Osteoblast (primary cell): ENCODE data around the gene OR51B5. TPM values are rescaled to one million over a fixed set of nuclear protein-coding genes. Genes with fewer than 3 reads are reported as not detected.
"Not testable (repeated sequence)": the region's sequence is repeated elsewhere in the genome, so short reads cannot be mapped to it uniquely, and the experiment has no call there.

Experiments used
- DNase-seq: peaks from one replicate; pipeline ENCODE4 v3.0.0; 2011; ENCODE audit warnings: low spot score, mixed read lengths; ENCODE audit not compliant: insufficient read length; ENCODE audit errors: missing footprints
- H2AFZ ChIP-seq: 2 replicates; pipeline ENCODE4 v1.6.0; 2011; ENCODE audit warnings: mild to moderate bottlenecking, low read length
- H3K27ac ChIP-seq: 2 replicates; pipeline ENCODE4 v1.5.1; 2011; ENCODE audit warnings: mild to moderate bottlenecking, low read depth, low read length, moderate library complexity
- H3K27me3 ChIP-seq: 2 replicates; pipeline ENCODE4 v1.6.0; 2012; ENCODE audit warnings: mild to moderate bottlenecking, control low read depth, inconsistent platforms, low read length, moderate library complexity; ENCODE audit not compliant: insufficient read depth
- H3K36me3 ChIP-seq: 2 replicates; pipeline ENCODE4 v1.5.1; 2011; ENCODE audit warnings: mild to moderate bottlenecking, low read length, control low read depth, moderate library complexity; ENCODE audit not compliant: insufficient read depth
- H3K4me1 ChIP-seq: 2 replicates; pipeline ENCODE4 v1.5.1; 2011; ENCODE audit warnings: mild to moderate bottlenecking, low read length, control low read depth, moderate library complexity; ENCODE audit not compliant: insufficient read depth
- H3K4me2 ChIP-seq: 2 replicates; pipeline ENCODE4 v1.6.0; 2011; ENCODE audit warnings: mild to moderate bottlenecking, low read length; ENCODE audit not compliant: insufficient read depth
- H3K4me3 ChIP-seq: fragments of 200-600 bp; sonication (generic); 3 replicates; pipeline ENCODE4 v1.5.1; 2012; ENCODE audit warnings: mild to moderate bottlenecking, low read length, inconsistent platforms; ENCODE audit not compliant: insufficient read depth
- H3K79me2 ChIP-seq: 2 replicates; pipeline ENCODE4 v1.6.0; 2012; ENCODE audit warnings: mild to moderate bottlenecking, low read length, control low read depth, inconsistent platforms; ENCODE audit not compliant: insufficient read depth
- H3K9me3 ChIP-seq: 2 replicates; pipeline ENCODE4 v1.5.1; 2011; ENCODE audit warnings: low read depth, low read length, control low read depth
- H4K20me1 ChIP-seq: 2 replicates; pipeline ENCODE4 v1.6.0; 2012; ENCODE audit warnings: mild to moderate bottlenecking, low read length, control low read depth; ENCODE audit not compliant: insufficient read depth
- total RNA-seq: library from RNA; depleted of rRNA; stranded (reverse); fragments of >200 nt; gene quantifications from 2 replicates; pipeline ENCODE4 v1.2.3, GENCODE V29; 2012
- TF ChIP-seq, protein P1 (sequence below): IDR thresholded peaks from 2 replicates; pipeline ENCODE4 v1.5.1; 2011; ENCODE audit warnings: mild to moderate bottlenecking, low read depth, low read length, moderate library complexity; ENCODE audit errors: extremely low read depth

OR51B5 gene
- total RNA-seq, 1 donor, result not detected

GRCh38 chr11:5336331-5336730 is 7.0 kb downstream of the OR51B5 start:
- H3K79me2 ChIP-seq, result no peaks in the 10 kb centered on the region
- no peak for DNase-seq

GRCh38 chr11:5335170-5335569 is 8.2 kb downstream of the OR51B5 start:
- Histone ChIP-seq H3K4me3 (no peak overlapping the region), H3K4me2 (no peak overlapping the region), H3K9me3 (no peaks in the 10 kb centered on the region), H3K4me1 (peaks cover 16% of the 10 kb centered on the region), H3K27me3 (no peaks in the 10 kb centered on the region), H3K79me2 (no peaks in the 10 kb centered on the region), H3K36me3 (no peaks in the 10 kb centered on the region), H3K27ac (no peak overlapping the region), H4K20me1 (no peaks in the 10 kb centered on the region), H2AFZ (peak overlapping the region; percentile 24)
- no peak for DNase-seq
- TF ChIP-seq, protein P1, sequence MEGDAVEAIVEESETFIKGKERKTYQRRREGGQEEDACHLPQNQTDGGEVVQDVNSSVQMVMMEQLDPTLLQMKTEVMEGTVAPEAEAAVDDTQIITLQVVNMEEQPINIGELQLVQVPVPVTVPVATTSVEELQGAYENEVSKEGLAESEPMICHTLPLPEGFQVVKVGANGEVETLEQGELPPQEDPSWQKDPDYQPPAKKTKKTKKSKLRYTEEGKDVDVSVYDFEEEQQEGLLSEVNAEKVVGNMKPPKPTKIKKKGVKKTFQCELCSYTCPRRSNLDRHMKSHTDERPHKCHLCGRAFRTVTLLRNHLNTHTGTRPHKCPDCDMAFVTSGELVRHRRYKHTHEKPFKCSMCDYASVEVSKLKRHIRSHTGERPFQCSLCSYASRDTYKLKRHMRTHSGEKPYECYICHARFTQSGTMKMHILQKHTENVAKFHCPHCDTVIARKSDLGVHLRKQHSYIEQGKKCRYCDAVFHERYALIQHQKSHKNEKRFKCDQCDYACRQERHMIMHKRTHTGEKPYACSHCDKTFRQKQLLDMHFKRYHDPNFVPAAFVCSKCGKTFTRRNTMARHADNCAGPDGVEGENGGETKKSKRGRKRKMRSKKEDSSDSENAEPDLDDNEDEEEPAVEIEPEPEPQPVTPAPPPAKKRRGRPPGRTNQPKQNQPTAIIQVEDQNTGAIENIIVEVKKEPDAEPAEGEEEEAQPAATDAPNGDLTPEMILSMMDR, result no peak

More at GRCh38 chr11:5336331-5336730, 7.0 kb downstream of the OR51B5 start:
- Histone ChIP-seq H3K36me3 (no peaks in the 10 kb centered on the region), H3K4me3 (no peak overlapping the region), H2AFZ (no peak overlapping the region), H3K27me3 (no peaks in the 10 kb centered on the region), H4K20me1 (no peaks in the 10 kb centered on the region), H3K27ac (no peak overlapping the region), H3K4me1 (peaks cover 16% of the 10 kb centered on the region), H3K4me2 (no peak overlapping the region), H3K9me3 (no peaks in the 10 kb centered on the region)
- TF ChIP-seq, protein P1, result no peak

GRCh38 chr11:5324197-5324596 is 19.1 kb downstream of the OR51B5 start, which contains the start of gene OR51B2:
Gene OR51B2 (minus strand): TSS chr11:5324297. CDS start chr11:5324297, 0 bp downstream.
- no peaks in the 10 kb centered on the region for H3K79me2 ChIP-seq
- H4K20me1 ChIP-seq, result no peaks in the 10 kb centered on the region
- H3K4me1 ChIP-seq, result no peaks in the 10 kb centered on the region
- H3K36me3 ChIP-seq, result no peaks in the 10 kb centered on the region
- TF ChIP-seq, protein P1, result no peak
- peak within 1 kb of the TSS; percentile 2 for H3K4me2 ChIP-seq
- no peak within 1 kb of the TSS for H3K4me3 ChIP-seq
- no peak for DNase-seq
- no peaks in the 10 kb centered on the region for H3K27me3 ChIP-seq
- no peaks in the 10 kb centered on the region for H3K9me3 ChIP-seq
- H3K27ac ChIP-seq, result no peak within 1 kb of the TSS
- peak within 1 kb of the TSS; percentile 74 for H2AFZ ChIP-seq

GRCh38 chr11:5317292-5317691 is 26.0 kb downstream of the OR51B5 start:
- Histone ChIP-seq H2AFZ (no peak overlapping the region), H3K27me3 (no peaks in the 10 kb centered on the region), H4K20me1 (no peaks in the 10 kb centered on the region), H3K4me2 (no peak overlapping the region), H3K4me1 (no peaks in the 10 kb centered on the region), H3K36me3 (no peaks in the 10 kb centered on the region), H3K9me3 (no peaks in the 10 kb centered on the region), H3K4me3 (no peak overlapping the region), H3K27ac (no peak overlapping the region), H3K79me2 (no peaks in the 10 kb centered on the region)
- TF ChIP-seq, protein P1, result peak; percentile 12
- DNase-seq, result no peak

DNA sequence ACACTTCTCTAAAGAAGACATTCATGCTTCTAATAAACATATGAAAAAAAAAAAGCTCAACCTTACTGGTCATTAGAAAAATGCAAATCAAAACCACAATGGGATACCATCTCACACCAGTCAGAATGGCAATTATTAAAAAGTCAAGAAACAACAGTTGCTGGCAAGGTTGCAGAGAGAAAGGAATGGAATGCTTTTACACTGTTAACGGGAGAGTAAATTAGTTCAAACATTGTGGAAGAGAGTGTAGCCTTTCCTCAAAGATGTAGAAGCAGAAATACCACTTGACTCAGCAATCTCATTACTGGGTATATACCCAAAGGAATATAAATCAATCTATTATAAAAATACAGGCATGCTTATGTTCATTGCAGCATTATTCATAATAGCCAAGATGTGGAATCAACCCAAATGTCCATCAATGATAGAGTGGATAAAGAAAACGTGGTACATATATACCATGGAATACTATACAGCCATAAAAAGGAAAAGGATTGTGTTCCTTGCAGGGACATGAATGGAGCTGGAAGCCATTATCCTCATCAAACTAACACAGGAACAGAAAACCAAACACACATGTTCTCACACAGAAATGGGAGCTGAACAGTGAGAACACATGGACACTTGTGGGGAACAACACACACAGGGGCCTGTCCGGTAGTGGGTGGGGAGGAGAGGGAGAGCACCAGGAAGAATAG is 29.8 kb downstream of the OR51B5 start:
- not testable (repeated sequence) for H3K27me3 ChIP-seq, H3K4me2 ChIP-seq, DNase-seq

More for the DNA sequence above, 29.8 kb downstream of the OR51B5 start:
- not testable (repeated sequence) for H3K27ac ChIP-seq, H4K20me1 ChIP-seq, H3K79me2 ChIP-seq, H2AFZ ChIP-seq, H3K4me1 ChIP-seq, H3K4me3 ChIP-seq, H3K36me3 ChIP-seq, H3K9me3 ChIP-seq
